Calu3 (cell line): ENCODE data around the gene HBS1L. TPM values are rescaled to one million over a fixed set of nuclear protein-coding genes. Genes with fewer than 3 reads are reported as not detected.

Experiments
- BruUV-seq: library from RNA; stranded (reverse); fragments of 400-500 nt; replicated peaks from 2 replicates; lab custom pipeline; 2021; lab: Mats Ljungman, UMichigan
- CTCF ChIA-PET: fragments of 300-600 bp; sonication (Branson Sonifier 250); formaldehyde crosslinking; loops from one replicate; lab custom pipeline; 2022; ENCODE audit warnings: antibody characterized with exemption; lab: Charles Lee
- DNase-seq: peaks from one replicate; pipeline ENCODE4 v3.0.0; 2022
- H3K27ac Mint-ChIP-seq: one replicate; pipeline ENCODE4 v1.8.0; 2022; ENCODE audit warnings: mixed read lengths; ENCODE audit not compliant: unreplicated experiment
- H3K27me3 Mint-ChIP-seq: one replicate; pipeline ENCODE4 v1.8.0; 2022; ENCODE audit warnings: mixed read lengths; ENCODE audit not compliant: unreplicated experiment
- H3K36me3 Mint-ChIP-seq: one replicate; pipeline ENCODE4 v1.8.0; 2022; ENCODE audit warnings: mild to moderate bottlenecking, moderate library complexity, mixed read lengths; ENCODE audit not compliant: insufficient read depth, unreplicated experiment
- H3K4me1 Mint-ChIP-seq: one replicate; pipeline ENCODE4 v1.8.0; 2022; ENCODE audit warnings: mild to moderate bottlenecking, low read depth, mixed read lengths; ENCODE audit not compliant: unreplicated experiment
- H3K4me3 Mint-ChIP-seq: one replicate; pipeline ENCODE4 v1.8.0; 2022; ENCODE audit warnings: mild to moderate bottlenecking, low read depth, moderate library complexity, mixed read lengths; ENCODE audit not compliant: unreplicated experiment
- H3K9me3 Mint-ChIP-seq: one replicate; pipeline ENCODE4 v1.8.0; 2022; ENCODE audit warnings: low read depth, mixed read lengths; ENCODE audit not compliant: unreplicated experiment
- CTCF ChIP-seq: fragments of 200-600 bp; IDR thresholded peaks from one replicate; pipeline ENCODE4 v1.8.0; 2022; ENCODE audit warnings: antibody characterized with exemption; ENCODE audit not compliant: unreplicated experiment
- intact Hi-C: fragments of 100-400 bp; cut with micrococcal nuclease; formaldehyde crosslinking; loops from one replicate; pipeline ENCODE4 v1.10.0; 2022; ENCODE audit not compliant: unreplicated experiment
- total RNA-seq: library from RNA; stranded (reverse); gene quantifications from 2 replicates; pipeline ENCODE4 v1.2.3, GENCODE V29; 2022

Gene HBS1L
- total RNA-seq, 1 experiment from 2014 or later, result 50.0 TPM

GRCh38 chr6:134956676-134957075 is 97.9 kb downstream of the HBS1L start:
- TF ChIP-seq CTCF, result no peak
- no peaks in the 10 kb centered on the region for H3K27me3 Mint-ChIP-seq
- intact Hi-C loops, result no loop called here
- CTCF ChIA-PET, result no interaction called here
- no peak overlapping the region for H3K4me3 Mint-ChIP-seq
- peaks cover 9% of the 10 kb centered on the region for H3K4me1 Mint-ChIP-seq
- H3K9me3 Mint-ChIP-seq, result no peaks in the 10 kb centered on the region
- BruUV-seq, result no TSS peak
- H3K36me3 Mint-ChIP-seq, result peaks cover 4% of the 10 kb centered on the region
- no peak overlapping the region for H3K27ac Mint-ChIP-seq
- DNase-seq, result no peak

GRCh38 chr6:134956032-134956431 is 98.6 kb downstream of the HBS1L start:
- Mint-ChIP-seq H3K4me1 (peaks cover 9% of the 10 kb centered on the region), H3K36me3 (no peaks in the 10 kb centered on the region), H3K4me3 (no peak overlapping the region), H3K27me3 (no peaks in the 10 kb centered on the region), H3K9me3 (no peaks in the 10 kb centered on the region), H3K27ac (no peak overlapping the region)
- TF ChIP-seq CTCF, result no peak
- no peak for DNase-seq
- intact Hi-C loops, result no loop called here
- CTCF ChIA-PET, result no interaction called here
- BruUV-seq, result no TSS peak

- H3K4me3 Mint-ChIP-seq, result no peak overlapping the region
- BruUV-seq, result no TSS peak
- no peak for TF ChIP-seq CTCF
- H3K27me3 Mint-ChIP-seq, result no peaks in the 10 kb centered on the region
- peaks cover 9% of the 10 kb centered on the region for H3K4me1 Mint-ChIP-seq
- H3K27ac Mint-ChIP-seq, result no peak overlapping the region
- H3K9me3 Mint-ChIP-seq, result no peaks in the 10 kb centered on the region
- no peaks in the 10 kb centered on the region for H3K36me3 Mint-ChIP-seq
- intact Hi-C loops, result no loop called here
- CTCF ChIA-PET, result no interaction called here
- DNase-seq, result peak; percentile 32
These were observed 100.2 kb downstream of the HBS1L start for GRCh38 chr6:134954272-134955000.

GRCh38 chr6:134951494-134952263 is 102.9 kb downstream of the HBS1L start:
- intact Hi-C loops, result no loop called here
- no peaks in the 10 kb centered on the region for H3K27me3 Mint-ChIP-seq
- no peak for TF ChIP-seq CTCF
- CTCF ChIA-PET, result interaction anchor here (0.6 kb wide), 1 partner anchor 811 kb away, joined by 5 read pairs; no protein-coding TSS in a partner anchor
- DNase-seq, result no peak
- H3K27ac Mint-ChIP-seq, result no peak overlapping the region
- no TSS peak for BruUV-seq
- H3K9me3 Mint-ChIP-seq, result no peaks in the 10 kb centered on the region
- H3K4me1 Mint-ChIP-seq, result peaks cover 9% of the 10 kb centered on the region
- H3K36me3 Mint-ChIP-seq, result no peaks in the 10 kb centered on the region
- no peak overlapping the region for H3K4me3 Mint-ChIP-seq
